Globus pallidus (tissue), 1 donor: ENCODE measurements around the gene GOLGA5.
"Not testable (repeated sequence)": the region's sequence is repeated elsewhere in the genome, so short reads cannot be mapped to it uniquely, and the experiment has no call there.

Experiments
- DNase-seq: peaks from one replicate; pipeline ENCODE4 v3.0.0-alpha.2; 2015; ENCODE audit warnings: low spot score

The GOLGA5 gene, protein sequence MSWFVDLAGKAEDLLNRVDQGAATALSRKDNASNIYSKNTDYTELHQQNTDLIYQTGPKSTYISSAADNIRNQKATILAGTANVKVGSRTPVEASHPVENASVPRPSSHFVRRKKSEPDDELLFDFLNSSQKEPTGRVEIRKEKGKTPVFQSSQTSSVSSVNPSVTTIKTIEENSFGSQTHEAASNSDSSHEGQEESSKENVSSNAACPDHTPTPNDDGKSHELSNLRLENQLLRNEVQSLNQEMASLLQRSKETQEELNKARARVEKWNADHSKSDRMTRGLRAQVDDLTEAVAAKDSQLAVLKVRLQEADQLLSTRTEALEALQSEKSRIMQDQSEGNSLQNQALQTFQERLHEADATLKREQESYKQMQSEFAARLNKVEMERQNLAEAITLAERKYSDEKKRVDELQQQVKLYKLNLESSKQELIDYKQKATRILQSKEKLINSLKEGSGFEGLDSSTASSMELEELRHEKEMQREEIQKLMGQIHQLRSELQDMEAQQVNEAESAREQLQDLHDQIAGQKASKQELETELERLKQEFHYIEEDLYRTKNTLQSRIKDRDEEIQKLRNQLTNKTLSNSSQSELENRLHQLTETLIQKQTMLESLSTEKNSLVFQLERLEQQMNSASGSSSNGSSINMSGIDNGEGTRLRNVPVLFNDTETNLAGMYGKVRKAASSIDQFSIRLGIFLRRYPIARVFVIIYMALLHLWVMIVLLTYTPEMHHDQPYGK

DNA sequence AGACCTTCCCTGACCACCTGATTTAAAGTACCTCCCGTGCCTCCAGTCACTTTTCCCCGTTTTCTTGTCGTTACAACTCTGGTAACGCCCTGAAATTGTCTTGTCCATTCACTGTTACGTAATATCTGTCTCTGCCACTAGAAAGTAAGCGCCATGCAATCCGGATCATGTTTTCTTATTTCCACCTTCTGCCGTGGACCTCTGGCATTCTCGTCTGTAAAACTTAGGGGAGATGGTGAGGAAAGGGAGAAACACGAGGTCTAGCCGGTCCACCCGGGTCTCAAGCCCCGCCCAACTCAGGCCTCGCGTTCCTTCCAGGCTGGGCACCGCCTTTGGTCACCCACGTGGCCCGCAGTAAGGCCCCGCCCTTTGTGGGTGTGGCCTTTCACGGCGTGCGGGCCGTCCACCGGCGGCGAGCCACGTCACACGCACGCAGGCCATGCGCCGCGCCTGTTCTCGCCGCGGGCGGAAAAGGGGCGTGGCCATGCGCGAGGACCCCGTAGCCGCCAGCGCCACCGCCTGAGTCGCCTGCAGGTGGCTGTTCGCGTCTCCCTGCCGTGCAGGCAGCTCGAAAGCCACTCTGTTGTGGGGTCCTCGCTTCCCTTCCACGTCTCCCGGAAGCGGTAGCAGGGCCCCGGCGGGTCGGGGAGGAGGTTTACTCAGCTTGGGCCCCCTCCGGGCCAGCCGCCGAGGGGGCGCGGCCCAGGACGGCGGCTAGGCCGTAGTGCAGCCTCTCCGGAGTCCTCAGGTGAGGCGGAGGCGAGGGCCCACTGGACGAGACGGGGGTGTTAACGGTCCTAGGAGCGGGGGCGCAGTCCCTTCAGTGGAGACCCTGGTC, at the start of gene GOLGA5:
TSS of gene GOLGA5 (plus strand) at position 597 of the 838 bp plus-strand sequence. CDS start 3,133 bp downstream, outside the sequence.
- peak; percentile 98 for DNase-seq

DNA sequence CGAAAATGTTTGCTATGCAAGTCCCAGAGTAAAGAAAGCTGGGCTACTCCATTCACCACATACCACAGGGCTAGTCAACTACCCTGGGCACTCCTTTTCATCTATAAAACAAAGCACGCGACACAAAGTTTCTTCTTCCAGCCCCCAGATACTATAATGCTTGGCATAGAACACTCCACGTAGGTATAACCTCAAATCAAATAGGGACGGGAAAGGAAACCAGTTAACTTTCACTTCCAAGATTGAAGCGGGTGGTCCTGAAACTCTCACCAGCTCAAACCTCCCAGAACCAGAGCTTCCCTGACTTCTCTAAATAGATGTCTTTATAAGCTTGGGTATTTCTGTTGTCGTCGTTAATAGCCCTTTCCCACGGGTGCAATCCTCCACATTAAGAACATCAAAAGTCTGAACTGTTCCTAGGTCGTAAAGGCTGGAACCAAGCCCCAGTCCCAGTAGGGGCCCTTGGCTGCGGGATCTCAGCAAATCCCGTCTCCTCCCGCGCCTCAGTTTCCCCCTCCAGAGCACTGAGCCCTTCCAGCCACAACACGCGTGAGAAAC, 46.3 kb upstream of the GOLGA5 start:
- peak; percentile 23 for DNase-seq

DNA sequence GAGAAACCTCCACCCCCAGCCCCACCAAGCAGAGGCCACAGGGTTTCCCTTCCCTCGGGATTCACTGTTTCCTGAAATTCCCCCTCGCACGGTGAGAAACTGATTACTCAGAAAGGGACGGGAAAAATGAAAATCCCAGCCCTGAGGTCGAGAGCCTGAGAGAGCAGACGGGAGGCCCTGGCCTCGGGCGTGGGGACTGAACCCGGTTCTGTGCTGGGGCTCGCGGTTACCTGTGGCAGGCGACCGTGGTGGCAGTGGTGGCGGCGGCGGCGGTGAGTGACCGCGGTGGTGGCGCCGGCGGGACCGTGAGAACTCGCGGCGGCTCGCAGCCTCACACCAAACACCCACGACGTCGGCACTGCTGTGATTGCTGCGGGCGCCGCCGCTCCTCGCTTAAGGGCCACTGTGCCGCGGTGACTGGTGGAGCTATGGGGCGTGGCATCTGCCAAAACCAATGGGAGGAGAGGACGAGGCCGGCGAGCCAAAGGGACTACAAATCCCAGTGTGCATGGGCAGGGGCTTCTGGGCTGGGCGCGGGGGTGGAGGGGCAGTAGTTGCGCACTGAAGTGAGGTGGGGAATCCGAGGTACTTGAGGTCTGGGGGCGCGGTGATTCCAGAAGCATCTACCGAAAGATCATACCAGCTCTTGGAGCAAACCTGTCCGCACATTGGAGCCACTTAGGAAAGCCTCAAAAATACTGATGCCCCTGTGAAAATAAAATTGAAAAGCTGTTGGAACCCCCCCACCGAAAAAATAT, 45.7 kb upstream of the GOLGA5 start, which contains the start of gene LGMN:
TSS of gene LGMN (minus strand) at position 369 of the 758 bp plus-strand sequence. CDS start 15,841 bp downstream, outside the sequence.
- DNase-seq = peak; percentile 98

GRCh38 chr14:92750222-92750728, 43.8 kb upstream of the GOLGA5 start:
- DNase-seq = not testable (repeated sequence)

DNA sequence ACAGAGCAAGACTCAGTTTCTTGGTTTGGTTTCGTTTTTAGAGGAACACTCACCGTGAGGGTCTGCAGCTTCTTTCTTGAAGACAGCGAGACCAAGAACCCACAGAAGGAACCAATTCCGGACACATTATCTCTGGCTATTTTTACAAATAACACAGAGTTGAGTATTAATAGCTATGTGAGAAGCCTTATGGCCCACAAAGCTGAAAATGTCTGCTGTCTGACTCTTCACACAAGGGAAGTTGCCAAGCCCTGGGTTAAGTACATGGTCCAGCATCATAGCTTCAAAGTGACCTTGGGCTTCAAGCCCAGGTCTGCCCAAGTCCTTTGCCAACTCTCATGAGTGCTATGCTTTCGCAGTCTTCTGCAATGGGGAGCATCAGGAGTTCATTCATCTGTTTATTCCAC, 43.1 kb upstream of the GOLGA5 start:
- DNase-seq = no peak

GRCh38 chr14:92751819-92752218, 42.3 kb upstream of the GOLGA5 start:
- DNase-seq = no peak

DNA sequence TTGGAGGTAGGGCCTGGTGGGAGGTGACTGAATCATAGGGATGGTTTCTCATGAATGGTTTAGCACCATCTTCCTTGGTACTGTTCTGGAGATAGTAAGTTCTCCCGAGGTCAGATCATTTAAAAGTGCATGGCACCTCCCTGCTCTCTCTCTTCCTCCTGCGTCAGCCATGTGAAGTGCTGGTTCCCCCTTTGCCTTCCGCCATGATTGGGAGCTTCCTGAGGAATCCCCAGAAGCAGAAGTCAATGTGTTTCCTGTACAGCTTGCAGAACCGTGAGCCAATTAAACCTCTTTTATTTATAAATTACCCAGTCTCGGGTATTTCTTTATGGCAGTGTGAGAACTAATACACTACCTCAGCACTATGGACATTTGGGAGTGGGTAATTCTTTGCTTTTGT, 40.9 kb upstream of the GOLGA5 start:
- no peak for DNase-seq

- DNase-seq = no peak
Observed at GRCh38 chr14:92754966-92755365, 39.1 kb upstream of the GOLGA5 start.

- no peak for DNase-seq
Observed at GRCh38 chr14:92755495-92755894, 38.6 kb upstream of the GOLGA5 start.

DNA sequence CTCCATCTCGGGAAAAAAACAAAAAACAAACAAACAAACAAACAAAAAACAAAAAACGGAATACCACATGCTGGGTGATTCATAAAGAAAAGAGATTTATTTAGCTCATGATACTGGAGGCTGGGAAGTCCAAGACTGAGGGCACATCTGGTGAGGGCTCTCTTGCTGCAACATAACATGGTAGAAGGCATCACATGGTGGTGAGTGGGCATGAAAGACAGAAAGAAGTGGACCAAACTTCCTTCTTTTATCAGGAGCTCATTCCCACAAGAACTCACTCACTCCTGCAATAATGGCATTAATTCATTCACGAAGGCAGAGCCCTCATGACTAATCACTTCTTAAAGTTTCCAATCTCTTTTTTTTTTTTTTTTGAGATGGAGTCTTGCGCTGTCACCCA, 37.7 kb upstream of the GOLGA5 start:
- no peak for DNase-seq

GRCh38 chr14:92759300-92759678, 34.8 kb upstream of the GOLGA5 start:
- DNase-seq = no peak

GRCh38 chr14:92759679-92760523, 34.2 kb upstream of the GOLGA5 start:
- no peak for DNase-seq

- DNase-seq = no peak
Observed at GRCh38 chr14:92760524-92760805, 33.6 kb upstream of the GOLGA5 start.

DNA sequence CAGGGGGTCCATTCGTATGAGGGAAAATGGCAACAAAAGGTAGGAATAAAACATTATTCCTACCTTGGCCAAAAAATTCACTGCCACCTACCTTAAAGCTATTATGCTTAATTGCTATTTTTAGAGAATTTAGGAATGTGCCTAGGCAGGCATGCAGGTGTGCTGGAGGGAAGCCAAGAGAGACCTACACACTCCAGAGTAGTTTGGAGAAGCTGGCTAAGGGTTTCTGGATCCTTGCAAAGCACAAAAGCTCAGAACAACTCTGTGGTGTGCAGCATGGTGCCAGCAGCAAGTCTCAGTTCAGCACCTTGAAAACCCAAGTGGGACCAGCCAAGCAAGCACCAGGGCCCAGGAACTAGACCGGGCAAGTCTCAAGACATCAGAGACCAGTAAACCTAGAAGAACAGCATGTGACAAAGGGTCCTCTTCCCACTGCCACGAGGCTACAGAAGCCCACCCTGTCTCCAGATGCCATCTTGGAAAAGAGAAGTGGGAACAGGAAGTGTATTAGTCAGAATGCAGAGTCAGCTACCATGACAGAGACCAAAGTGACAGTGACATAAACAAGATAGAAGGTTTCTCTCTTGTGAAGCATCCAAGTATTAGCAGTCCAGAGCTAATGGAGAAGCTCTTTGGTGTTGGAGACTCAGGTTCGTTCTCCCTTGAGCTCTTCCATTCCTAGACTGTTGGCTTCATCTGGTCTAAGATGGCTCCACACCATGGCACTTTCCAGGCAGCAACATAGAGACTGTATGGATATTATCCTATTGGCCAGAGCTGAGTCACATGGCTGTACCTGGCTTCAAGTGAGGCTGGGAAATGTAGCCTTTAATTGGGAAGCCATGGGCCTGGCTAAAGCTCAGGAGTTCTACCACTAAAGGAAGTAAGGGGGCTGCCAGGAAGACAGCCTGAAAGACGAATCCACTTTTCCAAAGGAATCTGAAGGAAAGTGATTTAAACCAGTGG, 30.2 kb upstream of the GOLGA5 start:
- not testable (repeated sequence) for DNase-seq

DNA sequence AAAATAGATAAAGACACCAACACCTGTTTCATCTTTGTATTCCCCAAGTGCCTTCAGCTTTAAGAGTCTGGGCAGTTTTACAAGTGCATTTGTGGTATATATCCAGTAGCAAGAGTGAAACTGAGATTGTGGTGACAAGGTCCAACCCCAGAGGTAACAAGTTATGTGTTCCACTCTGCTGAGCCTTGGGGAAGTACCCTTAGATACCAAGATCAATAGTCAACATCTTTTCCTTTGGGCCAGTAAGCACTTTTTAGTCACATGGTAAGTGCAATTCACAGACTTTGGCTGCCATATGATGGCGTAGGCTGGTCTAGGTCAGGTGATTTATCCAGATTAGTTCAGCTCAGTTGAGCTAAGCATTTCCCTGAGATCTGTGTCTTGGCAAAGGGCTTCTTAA, 25.9 kb upstream of the GOLGA5 start:
- not testable (repeated sequence) for DNase-seq

DNA sequence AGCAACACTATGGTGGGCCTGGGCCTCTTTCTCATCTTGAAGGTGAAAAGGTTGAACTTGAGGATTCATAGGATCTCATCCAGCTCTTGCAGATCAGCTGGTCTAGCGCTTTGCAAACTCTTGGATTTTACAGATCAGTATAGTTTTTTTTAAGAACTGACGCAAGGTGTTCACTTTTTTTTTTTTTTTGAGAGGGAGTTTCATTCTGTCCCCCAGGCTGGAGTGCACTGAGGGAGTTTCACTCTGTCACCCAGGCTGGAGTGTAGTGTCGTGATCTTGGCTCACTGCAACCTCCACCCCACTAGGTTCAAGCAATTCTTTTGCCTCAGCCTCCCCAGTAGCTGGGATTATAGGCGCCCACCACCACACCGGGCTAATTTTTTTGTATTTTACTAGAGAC, 25.3 kb upstream of the GOLGA5 start:
- DNase-seq = no peak

DNA sequence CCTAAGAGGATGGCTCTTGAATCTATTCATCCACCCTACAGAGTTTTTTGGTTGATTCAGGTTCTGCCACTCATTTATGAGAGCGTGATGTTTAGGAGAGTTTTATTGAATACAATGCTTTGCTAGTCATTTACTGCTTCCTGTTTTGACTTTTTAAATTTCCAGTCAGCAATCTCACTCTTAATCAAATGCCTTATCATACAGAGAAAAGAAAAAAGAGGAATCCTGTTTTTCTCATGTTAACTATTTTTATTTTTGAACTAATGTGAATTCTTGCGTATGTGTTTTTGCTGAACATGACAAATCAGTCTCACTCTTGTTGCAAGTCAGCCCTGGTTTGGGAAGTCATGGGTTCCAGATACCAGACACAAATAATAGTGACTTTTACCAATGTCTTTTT, 23.6 kb upstream of the GOLGA5 start:
- no peak for DNase-seq

- DNase-seq = no peak
Observed at GRCh38 chr14:92774572-92774971, 19.5 kb upstream of the GOLGA5 start.

- not testable (repeated sequence) for DNase-seq
Observed at GRCh38 chr14:92775292-92775691, 18.8 kb upstream of the GOLGA5 start.
